HepG2 (cell line): ENCODE measurements around the gene ZNF77. TPM values are rescaled to one million over a fixed set of nuclear protein-coding genes. Genes with fewer than 3 reads are reported as not detected.

ENCODE experiments used
- ARID3A ChIP-seq: IDR thresholded peaks from 2 replicates; pipeline ENCODE4 v1.6.1; 2012; ENCODE audit warnings: low read depth, low read length, improper control_type of control experiment
- DR1 ChIP-seq: sonication (generic); formaldehyde crosslinking; IDR thresholded peaks from 2 replicates; pipeline ENCODE4 v1.8.0; 2021; ENCODE audit warnings: mild to moderate bottlenecking, missing genetic modification reagents, inconsistent platforms
- ELK4 ChIP-seq: sonication (generic); formaldehyde crosslinking; IDR thresholded peaks from 2 replicates; pipeline ENCODE4 v1.9.0; 2021; ENCODE audit warnings: missing genetic modification reagents, borderline replicate concordance
- MAF1 ChIP-seq: sonication (generic); formaldehyde crosslinking; IDR thresholded peaks from 2 replicates; pipeline ENCODE4 v1.5.0; 2020; ENCODE audit warnings: missing genetic modification reagents, borderline replicate concordance
- MED1 ChIP-seq: sonication (generic); formaldehyde crosslinking; IDR thresholded peaks from 2 replicates; pipeline ENCODE4 v1.4.0; 2020; ENCODE audit warnings: missing genetic modification reagents
- SATB2 ChIP-seq: sonication (generic); formaldehyde crosslinking; IDR thresholded peaks from 2 replicates; pipeline ENCODE4 v1.5.0; 2020; ENCODE audit warnings: missing genetic modification reagents
- TAF1 ChIP-seq: sonication (generic); formaldehyde crosslinking; IDR thresholded peaks from 2 replicates; pipeline ENCODE4 v1.4.0; 2020; ENCODE audit warnings: missing genetic modification reagents
- TAF15 ChIP-seq: fragments of 200-400 bp; formaldehyde crosslinking; IDR thresholded peaks from one replicate; pipeline ENCODE4 v1.6.1; 2018; ENCODE audit warnings: mild to moderate bottlenecking, low read depth, low read length; ENCODE audit not compliant: poor library complexity, severe bottlenecking
- TCF7 ChIP-seq: sonication (generic); IDR thresholded peaks from 2 replicates; pipeline ENCODE4 v1.6.1; 2016; ENCODE audit warnings: antibody characterized with exemption, low read depth
- TEAD2 ChIP-seq: sonication (generic); formaldehyde crosslinking; IDR thresholded peaks from 2 replicates; pipeline ENCODE4 v1.9.0; 2021; ENCODE audit warnings: missing genetic modification reagents
- TEF ChIP-seq: sonication (generic); formaldehyde crosslinking; IDR thresholded peaks from 2 replicates; pipeline ENCODE4 v1.5.0; 2020; ENCODE audit warnings: missing genetic modification reagents
- TOPORS ChIP-seq: sonication (generic); formaldehyde crosslinking; IDR thresholded peaks from 2 replicates; pipeline ENCODE4 v1.8.0; 2023; ENCODE audit warnings: mild to moderate bottlenecking, missing genetic modification reagents
- ZBTB25 ChIP-seq: IDR thresholded peaks from 2 replicates; pipeline ENCODE4 v1.6.1; 2018; ENCODE audit warnings: missing genetic modification reagents
- ZBTB3 ChIP-seq: sonication (generic); formaldehyde crosslinking; IDR thresholded peaks from 2 replicates; pipeline ENCODE4 v1.4.0; 2020; ENCODE audit warnings: low read depth, mild to moderate bottlenecking, moderate library complexity, missing genetic modification reagents, borderline replicate concordance
- ZMAT3 ChIP-seq: sonication (generic); formaldehyde crosslinking; conservative IDR thresholded peaks from 2 replicates; pipeline ENCODE4 v1.7.0; 2021; ENCODE audit warnings: missing genetic modification reagents
- ZNF12 ChIP-seq: sonication (generic); formaldehyde crosslinking; IDR thresholded peaks from 2 replicates; pipeline ENCODE4 v1.5.0; 2020; ENCODE audit warnings: missing genetic modification reagents
- ZNF224 ChIP-seq: sonication (generic); formaldehyde crosslinking; IDR thresholded peaks from 2 replicates; pipeline ENCODE4 v1.5.0; 2020; ENCODE audit warnings: mild to moderate bottlenecking, missing genetic modification reagents
- ZNF264 ChIP-seq: sonication (generic); formaldehyde crosslinking; IDR thresholded peaks from 2 replicates; pipeline ENCODE4 v1.4.0; 2020; ENCODE audit warnings: missing genetic modification reagents
- ZNF276 ChIP-seq: sonication (generic); formaldehyde crosslinking; IDR thresholded peaks from 2 replicates; pipeline ENCODE4 v1.4.0; 2020; ENCODE audit warnings: mild to moderate bottlenecking, low read depth, missing genetic modification reagents
- ZNF367 ChIP-seq: sonication (generic); formaldehyde crosslinking; IDR thresholded peaks from 2 replicates; pipeline ENCODE4 v1.4.0; 2020; ENCODE audit warnings: missing genetic modification reagents, borderline replicate concordance
- ZNF644 ChIP-seq: IDR thresholded peaks from 2 replicates; pipeline ENCODE4 v1.6.1; 2016; ENCODE audit warnings: low read depth
- polyA plus RNA-seq, 8 experiments: library from polyadenylated mRNA; depleted of rRNA in 3 of 8; stranded (reverse) in 7 of 8; unstranded in 1 of 8; fragments of >200 nt; fragmentation: Illumina TruSeq in 4 of 8; extraction: Trizol in 4 of 8; gene quantifications; 2 replicates each; pipeline versions ENCODE4 v1.2.1 to v1.2.3, GENCODE V29; 2011 to 2016; ENCODE audit warnings: low read depth in 4 of 8, missing spikeins in 1 of 8, mixed read lengths in 1 of 8; ENCODE audit not compliant: insufficient read depth in 1 of 8
- total RNA-seq, 5 experiments: library from RNA; depleted of rRNA; stranded (reverse); fragments of >200 nt; fragmentation: Illumina TruSeq; extraction: Trizol; gene quantifications; 2 replicates each; pipeline ENCODE4 v1.2.3, GENCODE V29; 2016; ENCODE audit warnings: low read depth in 1 of 5
- TF ChIP-seq, protein P1 (sequence below): sonication (generic); formaldehyde crosslinking; IDR thresholded peaks from 2 replicates; pipeline ENCODE4 v1.4.0; 2020; ENCODE audit warnings: missing genetic modification reagents

Gene ZNF77
- total and polyA plus RNA-seq, 2 of the 13 experiments (the other 11 are each of a cell fraction or from before 2014, with no cell fraction given): 7.1 to 11.5 TPM

DNA sequence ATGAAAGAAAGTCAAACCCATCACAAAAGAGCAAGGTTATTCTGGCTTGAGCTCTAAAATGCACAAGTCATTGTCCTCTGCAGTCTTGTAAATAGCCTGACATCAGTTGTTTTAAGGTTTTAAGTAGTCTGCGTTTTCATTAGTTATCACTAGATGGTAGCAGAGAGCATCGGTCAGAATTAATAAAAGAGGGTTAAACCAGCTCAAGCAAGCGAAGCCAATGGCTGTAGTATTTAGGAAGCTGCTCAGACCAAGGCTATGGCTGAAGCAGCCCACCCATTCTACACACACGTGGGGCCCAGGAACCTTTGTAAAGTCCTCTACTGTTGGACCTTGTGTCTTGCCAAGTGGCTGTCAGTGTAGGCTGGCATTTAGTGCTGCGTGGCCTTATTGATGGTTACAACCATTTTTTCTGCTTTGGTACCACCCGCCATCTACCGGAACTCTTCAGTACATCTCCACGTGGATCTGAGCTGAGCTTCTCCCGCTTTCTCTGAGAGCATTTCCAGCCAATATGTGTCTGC, 57.3 kb downstream of the ZNF77 start (continued):
- TF ChIP-seq TEF (no peak), ZNF367 (CRISPR knock-in tag) (0 out of 2 replicates have a peak, but pooled peaks have one; percentile 19), DR1 (CRISPR knock-in tag) (no peak), ZNF12 (no peak), ZBTB3 (CRISPR knock-in tag) (no peak), ZMAT3 (CRISPR knock-in tag) (no peak), SATB2 (CRISPR knock-in tag) (0 out of 2 replicates have a peak, but pooled peaks have one; percentile 42), MAF1 (no peak), TAF15 (no peak), ARID3A (peak; percentile 86), ZBTB25 (CRISPR knock-in tag) (no peak), TEAD2 (0 out of 2 replicates have a peak, but pooled peaks have one; percentile 35), ZNF276 (CRISPR knock-in tag) (0 out of 2 replicates have a peak, but pooled peaks have one; percentile 52), ZNF644 (CRISPR knock-in tag) (0 out of 2 replicates have a peak, but pooled peaks have one; percentile 56), ZNF264 (CRISPR knock-in tag) (no peak), ZNF224 (CRISPR knock-in tag) (no peak), TCF7 (no peak), ELK4 (CRISPR knock-in tag) (no peak), MED1 (CRISPR knock-in tag) (0 out of 2 replicates have a peak, but pooled peaks have one; percentile 26), TOPORS (CRISPR knock-in tag) (no peak), TAF1 (CRISPR knock-in tag) (peak; percentile 26; the same call in 1 of the 2 replicates)
- TF ChIP-seq, protein P1, sequence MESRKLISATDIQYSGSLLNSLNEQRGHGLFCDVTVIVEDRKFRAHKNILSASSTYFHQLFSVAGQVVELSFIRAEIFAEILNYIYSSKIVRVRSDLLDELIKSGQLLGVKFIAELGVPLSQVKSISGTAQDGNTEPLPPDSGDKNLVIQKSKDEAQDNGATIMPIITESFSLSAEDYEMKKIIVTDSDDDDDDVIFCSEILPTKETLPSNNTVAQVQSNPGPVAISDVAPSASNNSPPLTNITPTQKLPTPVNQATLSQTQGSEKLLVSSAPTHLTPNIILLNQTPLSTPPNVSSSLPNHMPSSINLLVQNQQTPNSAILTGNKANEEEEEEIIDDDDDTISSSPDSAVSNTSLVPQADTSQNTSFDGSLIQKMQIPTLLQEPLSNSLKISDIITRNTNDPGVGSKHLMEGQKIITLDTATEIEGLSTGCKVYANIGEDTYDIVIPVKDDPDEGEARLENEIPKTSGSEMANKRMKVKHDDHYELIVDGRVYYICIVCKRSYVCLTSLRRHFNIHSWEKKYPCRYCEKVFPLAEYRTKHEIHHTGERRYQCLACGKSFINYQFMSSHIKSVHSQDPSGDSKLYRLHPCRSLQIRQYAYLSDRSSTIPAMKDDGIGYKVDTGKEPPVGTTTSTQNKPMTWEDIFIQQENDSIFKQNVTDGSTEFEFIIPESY (CRISPR knock-in tag): peak; percentile 14; the same call in 1 of the 2 replicates
